Measurements from ENCODE around the gene MAST4.

MAST4 gene

DNA sequence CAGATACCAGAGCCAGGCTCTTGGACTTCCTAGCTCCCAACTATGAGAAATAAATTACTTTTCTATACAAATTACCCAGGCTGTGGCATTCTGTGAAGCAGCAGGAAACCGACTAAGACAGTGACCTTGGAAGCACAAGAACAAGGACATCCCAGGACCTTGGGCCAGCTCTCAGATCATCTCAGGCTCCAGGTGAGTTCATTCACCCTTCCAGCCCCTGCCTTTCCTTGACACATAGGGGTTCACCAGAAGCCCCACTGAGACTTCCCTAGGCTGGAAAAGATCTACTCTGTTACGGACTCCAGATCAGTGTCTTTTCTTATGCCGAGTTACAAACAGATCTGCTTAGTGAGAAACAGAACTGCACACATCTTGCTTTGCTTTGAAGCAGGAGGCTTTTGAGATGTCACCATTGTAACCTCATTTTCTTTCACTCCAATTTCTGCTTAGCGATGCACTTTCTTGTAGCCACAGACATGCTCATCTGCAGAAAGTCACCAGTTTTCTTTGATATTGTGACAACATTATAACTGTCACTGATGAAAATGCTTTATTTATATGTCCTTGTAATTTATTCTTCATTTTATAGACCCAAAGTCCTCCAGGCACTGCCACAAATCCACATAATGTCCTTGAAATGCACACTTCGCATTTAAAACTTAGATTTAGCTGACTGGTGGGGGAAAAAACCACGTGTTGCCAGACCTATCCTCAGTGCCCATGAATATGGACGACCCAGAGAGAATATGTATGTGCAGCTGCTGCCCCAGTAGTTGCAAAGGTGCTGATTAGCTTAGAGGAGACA lies 592.3 kb downstream of the MAST4 start (continued):
- TF ChIP-seq REPIN1 (tag by site-specific recombination; IDR thresholded peaks at IDR 0.05; ENCODE audit: low read depth), result no peak

DNA sequence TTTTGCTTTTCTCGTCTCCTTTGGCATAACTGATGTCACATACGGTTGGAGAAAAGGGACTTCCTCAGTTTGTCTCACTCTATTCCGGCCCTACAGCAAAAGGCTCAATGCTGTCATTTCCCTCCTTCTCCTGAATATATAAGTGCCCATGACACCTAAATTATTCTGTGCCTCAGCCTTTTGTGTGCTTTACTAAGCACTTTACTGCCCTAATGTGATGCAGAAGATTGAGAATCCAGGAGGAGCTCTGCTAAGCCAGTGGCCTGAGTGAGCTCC lies 592.8 kb downstream of the MAST4 start:
- POLR2A ChIA-PET, result no interaction called here
- Histone ChIP-seq H3K9me3 (ENCODE audit: control insufficient read depth, insufficient read depth, low read depth, low read length) (no peaks in the 10 kb centered on the region), H3K4me3 (ENCODE audit: low read depth, low read length) (no peak overlapping the region), H3K27ac (ENCODE audit: extremely low read depth, low read depth, low read length) (no peak overlapping the region), H3K36me3 (ENCODE audit: control insufficient read depth in 2 of 2, insufficient read depth in 1 of 2, low read length in 2 of 2) (no peaks in the 10 kb centered on the region), H3K4me1 (ENCODE audit: control insufficient read depth, insufficient read depth, low read length) (no peaks in the 10 kb centered on the region)
- TF ChIP-seq ZNF548 (tag by site-specific recombination; IDR thresholded peaks at IDR 0.05) (no peak), ZNF302 (tag by site-specific recombination; IDR thresholded peaks at IDR 0.05; ENCODE audit: low read depth) (no peak), KLF9 (tag by site-specific recombination; IDR thresholded peaks at IDR 0.05; ENCODE audit: low read depth) (no peak), INSM2 (tag by site-specific recombination; IDR thresholded peaks at IDR 0.05) (no peak), KLF8 (tag by site-specific recombination; IDR thresholded peaks at IDR 0.05) (no peak), ZNF558 (tag by site-specific recombination; IDR thresholded peaks at IDR 0.05) (no peak), ZNF391 (tag by site-specific recombination; IDR thresholded peaks at IDR 0.05; ENCODE audit: borderline replicate concordance, low read depth) (no peak), GLIS1 (tag by site-specific recombination; IDR thresholded peaks at IDR 0.05) (no peak), EGR2 (tag by site-specific recombination; IDR thresholded peaks at IDR 0.05; ENCODE audit: low read depth) (no peak)
- TF ChIP-seq, protein P1, sequence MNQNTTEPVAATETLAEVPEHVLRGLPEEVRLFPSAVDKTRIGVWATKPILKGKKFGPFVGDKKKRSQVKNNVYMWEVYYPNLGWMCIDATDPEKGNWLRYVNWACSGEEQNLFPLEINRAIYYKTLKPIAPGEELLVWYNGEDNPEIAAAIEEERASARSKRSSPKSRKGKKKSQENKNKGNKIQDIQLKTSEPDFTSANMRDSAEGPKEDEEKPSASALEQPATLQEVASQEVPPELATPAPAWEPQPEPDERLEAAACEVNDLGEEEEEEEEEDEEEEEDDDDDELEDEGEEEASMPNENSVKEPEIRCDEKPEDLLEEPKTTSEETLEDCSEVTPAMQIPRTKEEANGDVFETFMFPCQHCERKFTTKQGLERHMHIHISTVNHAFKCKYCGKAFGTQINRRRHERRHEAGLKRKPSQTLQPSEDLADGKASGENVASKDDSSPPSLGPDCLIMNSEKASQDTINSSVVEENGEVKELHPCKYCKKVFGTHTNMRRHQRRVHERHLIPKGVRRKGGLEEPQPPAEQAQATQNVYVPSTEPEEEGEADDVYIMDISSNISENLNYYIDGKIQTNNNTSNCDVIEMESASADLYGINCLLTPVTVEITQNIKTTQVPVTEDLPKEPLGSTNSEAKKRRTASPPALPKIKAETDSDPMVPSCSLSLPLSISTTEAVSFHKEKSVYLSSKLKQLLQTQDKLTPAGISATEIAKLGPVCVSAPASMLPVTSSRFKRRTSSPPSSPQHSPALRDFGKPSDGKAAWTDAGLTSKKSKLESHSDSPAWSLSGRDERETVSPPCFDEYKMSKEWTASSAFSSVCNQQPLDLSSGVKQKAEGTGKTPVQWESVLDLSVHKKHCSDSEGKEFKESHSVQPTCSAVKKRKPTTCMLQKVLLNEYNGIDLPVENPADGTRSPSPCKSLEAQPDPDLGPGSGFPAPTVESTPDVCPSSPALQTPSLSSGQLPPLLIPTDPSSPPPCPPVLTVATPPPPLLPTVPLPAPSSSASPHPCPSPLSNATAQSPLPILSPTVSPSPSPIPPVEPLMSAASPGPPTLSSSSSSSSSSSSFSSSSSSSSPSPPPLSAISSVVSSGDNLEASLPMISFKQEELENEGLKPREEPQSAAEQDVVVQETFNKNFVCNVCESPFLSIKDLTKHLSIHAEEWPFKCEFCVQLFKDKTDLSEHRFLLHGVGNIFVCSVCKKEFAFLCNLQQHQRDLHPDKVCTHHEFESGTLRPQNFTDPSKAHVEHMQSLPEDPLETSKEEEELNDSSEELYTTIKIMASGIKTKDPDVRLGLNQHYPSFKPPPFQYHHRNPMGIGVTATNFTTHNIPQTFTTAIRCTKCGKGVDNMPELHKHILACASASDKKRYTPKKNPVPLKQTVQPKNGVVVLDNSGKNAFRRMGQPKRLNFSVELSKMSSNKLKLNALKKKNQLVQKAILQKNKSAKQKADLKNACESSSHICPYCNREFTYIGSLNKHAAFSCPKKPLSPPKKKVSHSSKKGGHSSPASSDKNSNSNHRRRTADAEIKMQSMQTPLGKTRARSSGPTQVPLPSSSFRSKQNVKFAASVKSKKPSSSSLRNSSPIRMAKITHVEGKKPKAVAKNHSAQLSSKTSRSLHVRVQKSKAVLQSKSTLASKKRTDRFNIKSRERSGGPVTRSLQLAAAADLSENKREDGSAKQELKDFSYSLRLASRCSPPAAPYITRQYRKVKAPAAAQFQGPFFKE (tag by site-specific recombination; IDR thresholded peaks at IDR 0.05; ENCODE audit: borderline replicate concordance), result no peak
- CTCF ChIA-PET, result no interaction called here

DNA sequence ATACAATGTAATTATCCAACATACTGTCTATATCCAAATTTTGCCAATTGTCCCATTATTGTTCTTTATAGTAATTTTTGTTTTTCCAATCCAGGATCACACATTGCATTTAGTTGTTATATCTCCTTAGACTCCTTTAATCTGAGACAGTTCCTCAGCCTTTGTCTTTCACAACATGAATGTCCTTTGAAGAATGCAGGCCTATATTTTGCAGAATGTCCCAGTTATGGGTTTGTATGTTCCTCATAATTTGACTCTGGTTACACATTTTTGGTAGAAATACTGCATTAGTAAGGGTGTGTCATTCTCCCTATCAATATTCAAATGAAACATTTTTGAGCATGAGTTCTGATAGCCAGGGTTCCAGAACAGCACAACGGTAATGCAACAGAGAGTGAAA lies 593.7 kb downstream of the MAST4 start:
- Histone ChIP-seq H3K27ac (ENCODE audit: extremely low read depth, low read depth, low read length) (no peak overlapping the region), H3K4me1 (ENCODE audit: control insufficient read depth, insufficient read depth, low read length) (no peaks in the 10 kb centered on the region)

More for the DNA sequence above, 593.7 kb downstream of the MAST4 start:
- TF ChIP-seq SP2 (tag by site-specific recombination; IDR thresholded peaks at IDR 0.05) (no peak), ZNF2 (tag by site-specific recombination; IDR thresholded peaks at IDR 0.05) (no peak), PBX3 (CRISPR knock-in tag; IDR thresholded peaks at IDR 0.05) (no peak), ZXDB (tag by site-specific recombination; IDR thresholded peaks at IDR 0.05) (no peak), SP3 (tag by site-specific recombination; IDR thresholded peaks at IDR 0.05) (no peak), ZNF341 (tag by site-specific recombination; IDR thresholded peaks at IDR 0.05; ENCODE audit: low read depth) (no peak), ZSCAN23 (tag by site-specific recombination; IDR thresholded peaks at IDR 0.05) (no peak), ZNF48 (tag by site-specific recombination; IDR thresholded peaks at IDR 0.05) (no peak), ZNF549 (tag by site-specific recombination; IDR thresholded peaks at IDR 0.05) (no peak)
- TF ChIP-seq, protein P2, sequence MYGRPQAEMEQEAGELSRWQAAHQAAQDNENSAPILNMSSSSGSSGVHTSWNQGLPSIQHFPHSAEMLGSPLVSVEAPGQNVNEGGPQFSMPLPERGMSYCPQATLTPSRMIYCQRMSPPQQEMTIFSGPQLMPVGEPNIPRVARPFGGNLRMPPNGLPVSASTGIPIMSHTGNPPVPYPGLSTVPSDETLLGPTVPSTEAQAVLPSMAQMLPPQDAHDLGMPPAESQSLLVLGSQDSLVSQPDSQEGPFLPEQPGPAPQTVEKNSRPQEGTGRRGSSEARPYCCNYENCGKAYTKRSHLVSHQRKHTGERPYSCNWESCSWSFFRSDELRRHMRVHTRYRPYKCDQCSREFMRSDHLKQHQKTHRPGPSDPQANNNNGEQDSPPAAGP (tag by site-specific recombination; IDR thresholded peaks at IDR 0.05), result no peak
- TF ChIP-seq, protein P3, sequence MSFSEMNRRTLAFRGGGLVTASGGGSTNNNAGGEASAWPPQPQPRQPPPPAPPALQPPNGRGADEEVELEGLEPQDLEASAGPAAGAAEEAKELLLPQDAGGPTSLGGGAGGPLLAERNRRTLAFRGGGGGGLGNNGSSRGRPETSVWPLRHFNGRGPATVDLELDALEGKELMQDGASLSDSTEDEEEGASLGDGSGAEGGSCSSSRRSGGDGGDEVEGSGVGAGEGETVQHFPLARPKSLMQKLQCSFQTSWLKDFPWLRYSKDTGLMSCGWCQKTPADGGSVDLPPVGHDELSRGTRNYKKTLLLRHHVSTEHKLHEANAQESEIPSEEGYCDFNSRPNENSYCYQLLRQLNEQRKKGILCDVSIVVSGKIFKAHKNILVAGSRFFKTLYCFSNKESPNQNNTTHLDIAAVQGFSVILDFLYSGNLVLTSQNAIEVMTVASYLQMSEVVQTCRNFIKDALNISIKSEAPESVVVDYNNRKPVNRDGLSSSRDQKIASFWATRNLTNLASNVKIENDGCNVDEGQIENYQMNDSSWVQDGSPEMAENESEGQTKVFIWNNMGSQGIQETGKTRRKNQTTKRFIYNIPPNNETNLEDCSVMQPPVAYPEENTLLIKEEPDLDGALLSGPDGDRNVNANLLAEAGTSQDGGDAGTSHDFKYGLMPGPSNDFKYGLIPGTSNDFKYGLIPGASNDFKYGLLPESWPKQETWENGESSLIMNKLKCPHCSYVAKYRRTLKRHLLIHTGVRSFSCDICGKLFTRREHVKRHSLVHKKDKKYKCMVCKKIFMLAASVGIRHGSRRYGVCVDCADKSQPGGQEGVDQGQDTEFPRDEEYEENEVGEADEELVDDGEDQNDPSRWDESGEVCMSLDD (tag by site-specific recombination; IDR thresholded peaks at IDR 0.05), result no peak
- CTCF ChIA-PET, result no interaction called here
- Histone ChIP-seq H3K4me3 (ENCODE audit: low read depth, low read length) (no peak overlapping the region), H3K36me3 (ENCODE audit: control insufficient read depth in 2 of 2, insufficient read depth in 1 of 2, low read length in 2 of 2) (no peaks in the 10 kb centered on the region), H3K9me3 (ENCODE audit: control insufficient read depth, insufficient read depth, low read depth, low read length) (no peaks in the 10 kb centered on the region)
- POLR2A ChIA-PET, result no interaction called here
